HG03575 (cell line): ENCODE results near the gene EFNB1.
"Not testable (repeated sequence)": the region's sequence is repeated elsewhere in the genome, so short reads cannot be mapped to it uniquely, and the experiment has no call there.

Experiments
- ATAC-seq: cut with Tn5 transposase; IDR thresholded peaks from one replicate; pipeline ENCODE4 v1.9.1; 2021; ENCODE audit not compliant: unreplicated experiment, insufficient number of reproducible peaks, low FRiP score; ENCODE audit errors: extremely low read depth

EFNB1 gene

GRCh38 chrX:68828740-68829581 lies at the start of gene EFNB1:
EFNB1 (plus strand) TSS chrX:68829021; CDS start chrX:68829777, 756 bp downstream.
- peak; percentile 74 for ATAC-seq

- ATAC-seq: not testable (repeated sequence)
These were observed 47.5 kb upstream of the EFNB1 start for GRCh38 chrX:68781295-68781694.

GRCh38 chrX:68784816-68785215 lies 44.0 kb upstream of the EFNB1 start:
- ATAC-seq: no peak

GRCh38 chrX:68786581-68786980 lies 42.2 kb upstream of the EFNB1 start:
- ATAC-seq: not testable (repeated sequence)

- no peak for ATAC-seq
These were observed 38.9 kb upstream of the EFNB1 start for GRCh38 chrX:68789966-68790365.

DNA sequence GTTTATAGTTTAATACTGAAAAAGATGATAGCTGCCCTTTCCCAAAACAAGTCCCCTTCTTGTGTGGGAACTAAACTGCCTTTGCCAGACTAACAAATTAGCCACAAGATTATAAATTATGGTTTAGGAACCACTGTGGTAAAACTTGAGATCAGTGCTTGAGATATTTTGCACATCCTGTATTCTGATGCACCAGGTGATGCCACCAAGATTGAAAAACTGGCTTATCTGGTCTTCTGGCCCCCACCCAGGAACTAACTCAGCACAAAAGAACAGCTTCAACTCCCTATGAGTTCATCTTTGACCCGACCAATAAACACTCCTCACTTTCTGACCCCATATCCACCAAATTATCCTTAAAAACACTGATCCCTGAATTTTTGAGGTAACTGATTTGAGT lies 36.7 kb upstream of the EFNB1 start:
- ATAC-seq: no peak

DNA sequence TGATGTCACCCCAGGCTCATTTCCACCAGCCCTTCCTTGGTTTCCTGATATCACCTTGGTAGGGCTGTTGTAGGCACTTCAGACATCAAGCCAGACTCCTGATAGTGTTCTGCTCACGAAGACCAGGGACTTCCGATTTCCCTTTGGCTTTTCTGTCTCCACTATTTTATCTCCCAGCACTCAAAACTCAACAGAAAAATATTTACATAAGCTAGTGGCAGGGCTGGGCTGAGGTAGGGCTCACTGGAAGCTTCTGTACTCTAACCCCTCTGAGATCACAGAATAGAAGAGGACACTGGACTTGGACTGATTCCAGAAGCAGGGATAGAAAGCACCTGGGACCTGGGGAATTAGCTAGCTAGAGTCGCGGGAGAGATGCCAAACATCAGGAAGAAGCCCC lies 34.4 kb upstream of the EFNB1 start:
- no peak for ATAC-seq

DNA sequence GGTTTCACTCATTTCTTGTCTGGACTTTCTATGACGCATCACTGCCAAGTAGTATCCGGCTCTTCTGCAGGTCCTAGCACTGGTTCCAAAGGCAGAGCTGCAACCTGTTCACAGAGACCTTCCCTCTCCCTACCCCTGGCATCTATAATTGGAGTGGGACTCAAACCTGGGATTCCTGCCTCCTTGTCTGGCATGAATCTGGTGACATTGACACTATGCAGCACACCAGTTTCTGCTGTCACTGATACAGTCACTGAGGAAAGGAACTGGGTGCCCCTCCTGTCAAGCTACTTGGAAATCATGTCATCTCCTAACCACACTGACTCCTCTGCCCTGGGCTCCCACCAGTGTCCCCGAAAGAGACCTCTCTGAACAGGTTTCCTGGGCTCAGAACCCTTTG lies 33.1 kb upstream of the EFNB1 start:
- no peak for ATAC-seq

GRCh38 chrX:68798400-68798799 lies 30.4 kb upstream of the EFNB1 start:
- not testable (repeated sequence) for ATAC-seq

- no peak for ATAC-seq
These were observed 27.0 kb upstream of the EFNB1 start for GRCh38 chrX:68801737-68802290.

GRCh38 chrX:68807818-68808217 lies 21.0 kb upstream of the EFNB1 start:
- no peak for ATAC-seq

DNA sequence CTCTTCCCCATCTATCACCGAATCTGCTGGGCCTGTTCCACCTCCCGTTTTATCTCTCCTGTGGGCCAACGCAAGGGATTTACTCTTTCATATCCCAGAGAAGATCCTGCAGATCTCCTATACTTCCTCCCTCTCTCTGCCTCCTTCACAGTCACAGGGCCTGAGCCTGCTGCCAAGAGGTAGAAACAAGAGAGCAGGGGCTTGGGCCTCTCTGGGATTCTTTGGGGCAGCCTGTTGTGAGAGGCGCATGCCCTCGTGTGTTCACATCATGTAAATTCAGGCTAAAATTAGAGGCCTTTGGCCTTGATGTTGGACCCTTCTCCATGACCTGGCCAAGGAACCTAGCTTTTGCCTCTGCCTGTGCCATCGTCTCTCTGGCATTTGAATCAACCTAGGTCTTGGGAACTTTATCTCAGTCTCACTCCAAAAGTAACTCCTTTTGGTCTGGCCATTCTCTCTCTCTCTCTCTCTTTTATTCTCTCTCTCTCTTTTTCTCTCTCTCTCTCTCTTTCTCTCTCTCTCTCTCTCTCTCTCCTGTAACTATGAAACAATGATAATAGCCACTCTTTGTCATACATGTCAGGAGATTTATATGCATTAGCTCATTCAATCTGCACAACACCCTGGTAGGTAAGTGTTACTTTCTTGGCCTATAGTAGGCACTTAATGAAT lies 20.0 kb upstream of the EFNB1 start:
- ATAC-seq: no peak

DNA sequence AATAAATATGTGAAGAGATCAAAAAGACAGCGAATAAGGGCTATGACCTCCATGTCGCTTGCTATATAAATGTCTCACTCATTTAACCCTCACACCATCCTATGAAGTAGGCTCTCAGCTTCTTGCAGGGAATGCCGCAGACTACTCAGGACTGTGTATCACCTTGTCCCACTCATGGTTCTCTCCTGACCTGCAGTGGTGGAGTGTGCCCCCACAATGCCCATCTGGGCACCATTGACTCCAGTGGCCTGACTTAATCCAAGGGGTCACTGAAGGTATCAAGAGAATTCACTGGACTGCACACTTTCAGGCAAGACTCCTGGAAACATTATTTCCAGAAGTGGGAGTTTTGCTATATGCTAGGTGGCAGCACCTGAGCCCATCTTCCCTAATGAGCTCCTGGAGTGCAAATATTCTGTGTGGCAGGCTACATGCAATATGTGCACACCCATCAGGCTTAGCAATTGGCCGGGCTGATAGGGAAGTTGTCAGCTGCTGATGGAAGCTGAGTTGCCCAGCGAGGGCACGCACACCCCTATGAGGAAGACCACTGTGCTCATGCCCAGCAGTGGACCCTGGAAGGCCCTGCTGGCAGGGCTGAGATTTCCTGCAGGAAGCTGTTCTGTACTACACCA lies 8.2 kb upstream of the EFNB1 start:
- no peak for ATAC-seq

GRCh38 chrX:68821616-68822015 lies 7.2 kb upstream of the EFNB1 start:
- ATAC-seq: no peak

DNA sequence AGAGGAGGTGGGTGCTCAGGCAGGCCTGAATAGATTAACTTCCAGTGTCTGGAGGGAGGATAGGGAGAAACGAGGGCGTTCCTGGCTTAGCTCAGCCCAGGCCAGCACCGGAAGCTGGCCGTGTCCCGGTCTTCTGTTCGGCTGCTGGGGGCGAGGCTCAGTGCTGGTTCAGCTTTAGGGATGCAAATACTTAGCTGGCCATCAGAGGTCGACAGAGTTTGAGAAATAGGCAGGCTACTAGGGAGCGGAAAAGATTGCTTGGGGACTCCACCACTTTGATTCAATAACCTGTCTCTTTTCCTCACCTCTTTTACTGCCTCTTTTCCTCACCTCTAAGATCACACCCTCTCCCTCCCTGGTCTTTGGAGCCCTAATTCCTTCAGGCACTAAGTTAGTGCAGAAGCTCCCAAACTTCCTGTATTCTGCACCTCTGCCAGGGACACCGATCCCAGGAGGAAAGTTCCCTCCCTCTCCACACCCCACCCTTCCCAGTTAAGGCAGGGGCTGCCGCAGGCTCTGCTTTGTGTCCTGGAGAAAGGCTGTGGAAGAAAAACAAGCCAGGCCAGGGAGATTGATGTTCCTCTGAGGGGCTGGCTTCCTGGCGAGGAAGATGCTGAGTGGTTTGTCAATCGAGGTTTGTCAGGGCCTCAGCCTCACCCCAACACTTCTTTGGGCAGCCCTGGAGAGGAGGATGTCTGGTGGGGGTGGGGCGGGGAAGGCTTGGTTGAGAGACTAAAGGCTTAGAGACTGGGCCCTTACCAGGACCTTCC lies 6.0 kb upstream of the EFNB1 start:
- no peak for ATAC-seq

DNA sequence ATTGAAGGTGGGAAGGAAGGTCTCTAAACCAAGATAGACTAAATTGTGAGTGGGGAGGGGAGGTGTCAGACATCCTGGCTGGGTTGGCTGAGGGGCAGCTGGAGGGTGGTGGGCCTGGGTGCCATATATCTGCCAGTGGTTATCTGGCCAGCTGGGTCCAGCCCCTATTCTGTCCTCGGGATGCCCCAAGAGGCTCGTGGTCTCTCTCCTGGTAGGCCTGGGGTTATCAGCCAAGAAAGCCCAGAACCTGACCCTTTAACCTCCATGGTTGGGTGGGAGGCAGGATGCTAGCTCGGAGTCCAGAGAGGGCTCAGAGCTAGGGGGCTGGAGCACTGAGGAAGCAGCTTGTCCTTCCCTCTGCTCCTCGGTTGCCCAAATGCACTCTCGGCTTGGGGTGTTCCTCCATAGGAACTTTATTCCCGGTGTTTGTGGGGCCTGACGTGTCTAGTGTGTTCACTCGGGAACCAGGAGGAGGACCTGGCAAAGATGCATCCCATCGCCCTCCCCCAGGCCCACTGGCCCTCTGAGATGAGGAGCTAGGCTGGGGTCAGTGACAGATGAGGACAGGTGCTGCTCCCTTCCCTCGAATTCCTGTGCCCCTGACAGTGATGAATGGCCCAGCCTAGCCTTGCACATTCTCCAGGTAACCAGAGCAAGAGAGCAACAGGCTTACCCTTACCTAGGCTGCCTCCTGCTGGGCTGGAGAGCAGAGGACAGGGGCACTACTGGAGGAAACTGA lies 5.2 kb upstream of the EFNB1 start:
- no peak for ATAC-seq

- ATAC-seq: no peak
These were observed 4.7 kb upstream of the EFNB1 start for GRCh38 chrX:68824152-68824433.

GRCh38 chrX:68824565-68825125 lies 4.2 kb upstream of the EFNB1 start:
- ATAC-seq: no peak
